ENCODE measurements around the gene PARN. TPM values are rescaled to one million over a fixed set of nuclear protein-coding genes. Genes with fewer than 3 reads are reported as not detected.

The PARN gene
- total RNA-seq, 1 experiment from 2014 or later: 26.3 TPM

GRCh38 chr16:14464192-14464591 is 165.9 kb downstream of the PARN start:
- Histone ChIP-seq H3K27me3 (replicated peaks) (no peaks in the 10 kb centered on the region), H3K27ac (no peak overlapping the region), H3K36me3 (no peaks in the 10 kb centered on the region), H3K4me1 (replicated peaks) (0 out of 2 replicates have a peak, but pooled peaks cover 4% of the 10 kb centered on the region), H3K9me3 (replicated peaks) (peaks cover 6% of the 10 kb centered on the region; the same call in 1 of the 2 replicates), H3K4me3 (no peak overlapping the region)
- no peak for DNase-seq (ENCODE audit: low read depth in 1 of 2, low spot score in 2 of 2)

GRCh38 chr16:14462811-14463210 is 167.2 kb downstream of the PARN start:
- 0 out of 2 replicates have a peak, but pooled peaks cover 4% of the 10 kb centered on the region for H3K4me1 ChIP-seq (replicated peaks)
- H3K4me3 ChIP-seq: no peak overlapping the region
- no peak for DNase-seq (ENCODE audit: low read depth in 1 of 2, low spot score in 2 of 2)
- H3K36me3 ChIP-seq: no peaks in the 10 kb centered on the region
- no peaks in the 10 kb centered on the region for H3K27me3 ChIP-seq (replicated peaks)
- peaks cover 6% of the 10 kb centered on the region; the same call in 1 of the 2 replicates for H3K9me3 ChIP-seq (replicated peaks)
- no peak overlapping the region for H3K27ac ChIP-seq

- H3K9me3 ChIP-seq (replicated peaks): peaks cover 6% of the 10 kb centered on the region; the same call in 1 of the 2 replicates
- H3K27me3 ChIP-seq (replicated peaks): no peaks in the 10 kb centered on the region
- no peaks in the 10 kb centered on the region for H3K36me3 ChIP-seq
- H3K4me3 ChIP-seq: no peak overlapping the region
- DNase-seq (ENCODE audit: low read depth in 1 of 2, low spot score in 2 of 2): no peak
- H3K4me1 ChIP-seq (replicated peaks): peaks cover 18% of the 10 kb centered on the region
- H3K27ac ChIP-seq: no peak overlapping the region
Observed at GRCh38 chr16:14460726-14461125, 169.3 kb downstream of the PARN start.

GRCh38 chr16:14458576-14458975 is 171.5 kb downstream of the PARN start:
- no peak for DNase-seq (ENCODE audit: low read depth in 1 of 2, low spot score in 2 of 2)
- Histone ChIP-seq H3K27me3 (replicated peaks) (no peaks in the 10 kb centered on the region), H3K9me3 (replicated peaks) (no peaks in the 10 kb centered on the region), H3K4me3 (no peak overlapping the region), H3K4me1 (replicated peaks) (peaks cover 25% of the 10 kb centered on the region), H3K36me3 (no peaks in the 10 kb centered on the region), H3K27ac (no peak overlapping the region)

- Histone ChIP-seq H3K4me1 (replicated peaks) (peaks cover 23% of the 10 kb centered on the region), H3K27ac (peak overlapping the region; percentile 45; the same call in 1 of the 2 replicates), H3K36me3 (no peaks in the 10 kb centered on the region), H3K27me3 (replicated peaks) (no peaks in the 10 kb centered on the region), H3K4me3 (no peak overlapping the region), H3K9me3 (replicated peaks) (no peaks in the 10 kb centered on the region)
- DNase-seq (ENCODE audit: low read depth in 1 of 2, low spot score in 2 of 2): peak in 1 of 2 experiments; percentile 69
Observed at GRCh38 chr16:14456793-14457481, 173.1 kb downstream of the PARN start.

GRCh38 chr16:14455573-14455972 is 174.5 kb downstream of the PARN start:
- H3K27me3 ChIP-seq (replicated peaks): no peaks in the 10 kb centered on the region
- no peaks in the 10 kb centered on the region for H3K9me3 ChIP-seq (replicated peaks)
- H3K36me3 ChIP-seq: no peaks in the 10 kb centered on the region
- no peak overlapping the region for H3K4me3 ChIP-seq
- H3K27ac ChIP-seq: no peak overlapping the region
- peak in 1 of 2 experiments; percentile 37 for DNase-seq (ENCODE audit: low read depth in 1 of 2, low spot score in 2 of 2)
- H3K4me1 ChIP-seq (replicated peaks): peaks cover 21% of the 10 kb centered on the region

- H3K4me3 ChIP-seq: no peak overlapping the region
- H3K27ac ChIP-seq: no peak overlapping the region
- no peaks in the 10 kb centered on the region for H3K9me3 ChIP-seq (replicated peaks)
- H3K36me3 ChIP-seq: no peaks in the 10 kb centered on the region
- no peaks in the 10 kb centered on the region for H3K27me3 ChIP-seq (replicated peaks)
- H3K4me1 ChIP-seq (replicated peaks): peaks cover 21% of the 10 kb centered on the region
- DNase-seq (ENCODE audit: low read depth in 1 of 2, low spot score in 2 of 2): no peak
Observed at GRCh38 chr16:14454391-14454790, 175.7 kb downstream of the PARN start.

- Histone ChIP-seq H3K4me3 (no peak overlapping the region), H3K4me1 (replicated peaks) (peaks cover 16% of the 10 kb centered on the region), H3K9me3 (replicated peaks) (no peaks in the 10 kb centered on the region), H3K27ac (no peak overlapping the region), H3K36me3 (no peaks in the 10 kb centered on the region), H3K27me3 (replicated peaks) (no peaks in the 10 kb centered on the region)
- DNase-seq (ENCODE audit: low read depth in 1 of 2, low spot score in 2 of 2): no peak
Observed at GRCh38 chr16:14452066-14452465, 178.0 kb downstream of the PARN start.

- Histone ChIP-seq H3K36me3 (peaks cover 3% of the 10 kb centered on the region; the same call in 1 of the 2 replicates), H3K27ac (no peak overlapping the region), H3K9me3 (replicated peaks) (no peaks in the 10 kb centered on the region), H3K4me3 (no peak overlapping the region), H3K27me3 (replicated peaks) (no peaks in the 10 kb centered on the region), H3K4me1 (replicated peaks) (peaks cover 8% of the 10 kb centered on the region)
- DNase-seq (ENCODE audit: low read depth in 1 of 2, low spot score in 2 of 2): no peak
Observed at GRCh38 chr16:14450846-14451245, 179.2 kb downstream of the PARN start.

GRCh38 chr16:14449790-14450480 is 180.1 kb downstream of the PARN start:
- no peaks in the 10 kb centered on the region for H3K9me3 ChIP-seq (replicated peaks)
- H3K27ac ChIP-seq: no peak overlapping the region
- H3K36me3 ChIP-seq: peaks cover 4% of the 10 kb centered on the region; the same call in 1 of the 2 replicates
- H3K27me3 ChIP-seq (replicated peaks): no peaks in the 10 kb centered on the region
- H3K4me1 ChIP-seq (replicated peaks): no peaks in the 10 kb centered on the region
- DNase-seq (ENCODE audit: low read depth in 1 of 2, low spot score in 2 of 2): no peak
- H3K4me3 ChIP-seq: no peak overlapping the region

GRCh38 chr16:14449334-14449733 is 180.7 kb downstream of the PARN start:
- Histone ChIP-seq H3K4me1 (replicated peaks) (no peaks in the 10 kb centered on the region), H3K9me3 (replicated peaks) (no peaks in the 10 kb centered on the region), H3K27me3 (replicated peaks) (no peaks in the 10 kb centered on the region), H3K4me3 (no peak overlapping the region), H3K36me3 (peaks cover 4% of the 10 kb centered on the region; the same call in 1 of the 2 replicates), H3K27ac (no peak overlapping the region)
- no peak for DNase-seq (ENCODE audit: low read depth in 1 of 2, low spot score in 2 of 2)

GRCh38 chr16:14448879-14449278 is 181.2 kb downstream of the PARN start:
- Histone ChIP-seq H3K4me1 (replicated peaks) (no peaks in the 10 kb centered on the region), H3K27me3 (replicated peaks) (no peaks in the 10 kb centered on the region)
- DNase-seq (ENCODE audit: low read depth in 1 of 2, low spot score in 2 of 2): no peak

GRCh38 chr16:14447783-14448182 is 182.3 kb downstream of the PARN start:
- Histone ChIP-seq H3K9me3 (replicated peaks) (no peaks in the 10 kb centered on the region), H3K4me3 (no peak overlapping the region), H3K36me3 (peaks cover 4% of the 10 kb centered on the region; the same call in 1 of the 2 replicates), H3K27ac (no peak overlapping the region), H3K27me3 (replicated peaks) (no peaks in the 10 kb centered on the region), H3K4me1 (replicated peaks) (no peaks in the 10 kb centered on the region)
- no peak for DNase-seq (ENCODE audit: low read depth in 1 of 2, low spot score in 2 of 2)

More at GRCh38 chr16:14448879-14449278, 181.2 kb downstream of the PARN start:
- Histone ChIP-seq H3K4me3 (no peak overlapping the region), H3K27ac (no peak overlapping the region), H3K36me3 (peaks cover 4% of the 10 kb centered on the region; the same call in 1 of the 2 replicates), H3K9me3 (replicated peaks) (no peaks in the 10 kb centered on the region)

GRCh38 chr16:14446796-14447195 is 183.3 kb downstream of the PARN start:
- Histone ChIP-seq H3K4me3 (no peak overlapping the region), H3K27ac (no peak overlapping the region), H3K27me3 (replicated peaks) (no peaks in the 10 kb centered on the region), H3K4me1 (replicated peaks) (no peaks in the 10 kb centered on the region), H3K36me3 (peaks cover 4% of the 10 kb centered on the region; the same call in 1 of the 2 replicates), H3K9me3 (replicated peaks) (no peaks in the 10 kb centered on the region)
- DNase-seq (ENCODE audit: low read depth in 1 of 2, low spot score in 2 of 2): no peak

All from SJSA1 (cell line).